GM19463 (cell line): ENCODE data around the gene KLHL17.
"Not testable (repeated sequence)": the region's sequence is repeated elsewhere in the genome, so short reads cannot be mapped to it uniquely, and the experiment has no call there.

ENCODE experiments used
- ATAC-seq: cut with Tn5 transposase; IDR thresholded peaks from one replicate; pipeline ENCODE4 v1.9.1; 2021; ENCODE audit warnings: mild to moderate bottlenecking, moderate library complexity; ENCODE audit not compliant: unreplicated experiment

KLHL17 gene

DNA sequence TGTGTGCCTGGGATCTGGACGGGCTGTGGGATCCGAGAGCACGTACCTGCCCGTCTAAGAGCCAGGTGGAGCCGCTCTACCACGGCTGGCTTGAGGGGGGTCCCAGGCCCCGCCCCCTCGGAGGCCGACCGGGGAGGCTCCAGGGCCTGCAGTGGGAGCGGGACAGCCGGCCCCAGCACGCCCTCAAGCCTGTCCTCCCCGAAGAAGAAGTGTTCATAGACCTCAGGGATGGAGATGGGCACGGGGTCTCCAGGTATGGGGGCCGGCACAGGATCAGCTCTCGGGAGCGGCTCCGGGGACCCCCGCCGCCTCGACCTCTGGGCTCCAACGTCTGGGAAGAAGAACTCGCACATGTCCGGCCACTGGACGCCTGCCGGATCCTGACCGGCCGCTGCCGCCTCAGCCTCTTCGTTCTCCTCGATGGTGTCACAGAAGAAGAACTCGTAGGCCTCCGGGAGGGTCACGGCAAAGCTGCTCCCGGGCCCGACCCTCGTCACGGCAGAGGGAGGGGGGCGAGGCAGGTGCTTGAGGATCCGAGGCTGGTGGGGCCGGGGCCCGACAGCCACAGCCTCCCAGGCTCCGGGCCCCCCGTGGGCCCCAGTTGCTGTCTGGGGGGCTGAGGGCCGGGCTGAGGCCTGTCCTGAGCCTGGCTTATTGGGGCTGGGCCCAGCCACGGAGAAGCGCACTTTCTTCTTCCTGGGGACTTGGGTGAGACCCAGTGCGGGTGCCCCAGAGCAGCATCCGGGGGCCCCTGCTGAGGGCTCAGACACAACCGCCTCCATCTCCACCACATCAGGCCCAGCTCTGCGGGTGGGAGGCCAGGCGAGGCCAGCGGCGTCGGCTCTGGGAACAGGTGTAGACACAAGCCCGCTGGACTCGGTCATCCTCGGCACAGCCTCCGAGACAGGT, 18.7 kb downstream of the KLHL17 start:
- ATAC-seq, result no peak

DNA sequence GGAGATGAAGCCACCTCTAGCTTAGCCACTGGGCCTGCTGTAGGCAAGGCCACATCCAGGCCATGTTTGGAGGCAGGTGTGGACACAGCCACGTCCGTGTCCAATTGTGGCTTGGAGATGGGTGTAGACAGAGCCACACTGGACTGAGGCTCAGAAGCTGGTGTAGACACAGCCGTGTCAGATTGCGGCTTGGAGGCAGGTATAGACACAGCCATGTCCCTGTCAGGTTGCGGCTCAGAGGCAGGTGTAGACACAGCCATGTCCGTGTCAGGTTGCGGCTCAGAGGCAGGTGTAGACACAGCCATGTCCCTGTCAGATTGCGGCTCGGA, 19.3 kb downstream of the KLHL17 start:
- ATAC-seq, result no peak

DNA sequence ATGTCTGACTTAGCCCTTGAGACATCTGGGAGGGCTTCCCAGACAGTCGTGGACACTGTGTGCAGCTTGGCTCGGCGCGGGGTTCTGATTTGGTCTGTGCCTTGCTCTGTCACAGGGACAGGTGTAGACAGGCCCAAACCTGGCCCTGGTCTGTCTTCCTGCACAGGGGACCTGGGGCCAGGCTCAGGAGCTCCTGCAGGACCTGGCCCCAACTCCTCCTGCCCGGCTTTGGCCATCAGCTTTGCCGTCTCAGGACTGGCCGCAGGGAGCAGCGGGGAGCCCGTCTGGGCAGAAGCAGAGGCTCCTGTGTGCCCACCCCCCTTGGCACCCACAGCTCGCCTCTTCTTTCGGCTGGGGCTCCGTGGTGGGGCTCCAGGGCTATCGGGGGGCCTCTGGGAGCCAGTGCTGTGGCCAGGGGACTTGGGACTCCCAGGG, 19.8 kb downstream of the KLHL17 start:
- ATAC-seq, result no peak

DNA sequence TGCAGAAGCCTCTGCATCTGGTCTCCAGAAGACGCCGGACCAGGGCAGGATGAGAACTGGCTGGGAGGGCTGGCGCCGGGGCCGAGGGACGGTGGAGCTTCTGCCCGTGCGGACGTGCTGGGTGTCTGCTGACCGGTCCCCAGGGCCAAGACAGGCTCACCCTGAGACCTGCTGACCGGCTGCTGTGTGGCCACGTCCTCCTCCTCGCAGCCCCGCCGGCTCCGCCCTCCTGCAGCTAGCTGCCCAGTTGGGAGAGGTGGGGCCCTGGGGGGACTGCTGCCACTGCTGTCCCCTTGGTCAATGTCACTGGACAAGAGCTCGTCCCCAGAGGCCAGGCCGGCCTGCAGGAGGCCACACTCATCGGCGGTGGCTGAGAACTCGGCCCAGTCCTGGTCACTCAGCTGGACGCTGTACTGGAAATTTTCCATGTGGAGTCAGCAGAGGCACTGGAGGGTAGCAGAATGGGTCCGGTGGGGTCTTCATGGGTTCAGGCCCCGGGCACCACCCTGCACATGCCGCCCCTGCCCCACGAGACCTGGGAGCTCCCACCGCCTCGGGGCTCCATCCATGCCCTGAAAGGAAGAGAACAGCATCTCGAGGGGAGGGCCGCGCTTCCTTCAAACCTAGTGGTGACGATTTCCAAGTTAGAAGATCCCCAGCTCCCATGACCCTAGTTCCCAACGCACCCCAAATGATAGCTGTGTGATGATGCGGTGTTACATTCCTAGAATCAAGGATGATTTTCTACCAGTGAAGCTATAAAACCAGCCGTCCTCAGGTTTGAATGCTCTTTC, 20.4 kb downstream of the KLHL17 start:
- no peak for ATAC-seq

GRCh38 chr1:981491-981954, 21.1 kb downstream of the KLHL17 start:
- ATAC-seq, result no peak

- ATAC-seq, result no peak
Observed at GRCh38 chr1:981955-982558, 21.7 kb downstream of the KLHL17 start, which contains the start of gene PERM1. PERM1 (minus strand) TSS chr1:982093; CDS start chr1:981029, 1,064 bp downstream.

- no peak for ATAC-seq
Observed at GRCh38 chr1:982765-983436, 22.5 kb downstream of the KLHL17 start.

DNA sequence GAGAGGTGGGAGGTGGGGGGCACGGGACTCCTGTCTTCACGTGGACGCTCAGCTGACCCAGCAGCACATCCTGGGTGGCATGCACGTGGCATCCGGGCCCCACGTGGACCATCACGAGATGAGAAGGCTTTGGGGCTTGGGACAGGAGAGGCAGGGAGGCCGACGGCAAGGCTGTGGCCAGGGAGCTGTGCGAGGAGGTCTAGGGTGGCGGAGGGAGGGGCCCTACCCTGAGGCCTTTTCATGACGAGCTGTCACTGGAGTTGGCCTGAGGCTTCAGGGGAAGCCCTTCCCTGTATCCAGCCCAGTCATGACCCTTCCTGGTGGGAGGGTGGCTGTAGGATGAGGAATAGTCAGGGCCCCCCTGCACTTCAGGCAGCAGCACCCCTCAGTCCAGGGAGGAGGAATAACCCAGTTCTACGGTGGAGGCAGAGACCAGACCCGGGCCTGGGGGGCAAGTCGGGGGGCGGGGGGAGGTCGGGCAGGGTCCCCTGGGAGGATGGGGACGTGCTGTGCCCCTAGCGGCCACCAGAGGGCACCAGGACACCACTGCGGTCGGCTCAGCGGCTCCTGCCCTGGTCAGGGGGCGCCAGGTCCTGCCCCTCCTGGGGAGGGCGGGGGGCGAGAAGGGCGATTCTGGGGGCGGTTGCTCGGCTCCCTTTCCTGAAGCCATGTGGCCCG, 23.6 kb downstream of the KLHL17 start:
- ATAC-seq, result no peak

GRCh38 chr1:984476-984814, 24.1 kb downstream of the KLHL17 start:
- ATAC-seq, result no peak

GRCh38 chr1:985126-985525, 24.7 kb downstream of the KLHL17 start:
- ATAC-seq, result no peak

- ATAC-seq, result not testable (repeated sequence)
Observed at GRCh38 chr1:988061-988460, 27.7 kb downstream of the KLHL17 start.

- not testable (repeated sequence) for ATAC-seq
Observed at GRCh38 chr1:991275-991674, 30.9 kb downstream of the KLHL17 start.

DNA sequence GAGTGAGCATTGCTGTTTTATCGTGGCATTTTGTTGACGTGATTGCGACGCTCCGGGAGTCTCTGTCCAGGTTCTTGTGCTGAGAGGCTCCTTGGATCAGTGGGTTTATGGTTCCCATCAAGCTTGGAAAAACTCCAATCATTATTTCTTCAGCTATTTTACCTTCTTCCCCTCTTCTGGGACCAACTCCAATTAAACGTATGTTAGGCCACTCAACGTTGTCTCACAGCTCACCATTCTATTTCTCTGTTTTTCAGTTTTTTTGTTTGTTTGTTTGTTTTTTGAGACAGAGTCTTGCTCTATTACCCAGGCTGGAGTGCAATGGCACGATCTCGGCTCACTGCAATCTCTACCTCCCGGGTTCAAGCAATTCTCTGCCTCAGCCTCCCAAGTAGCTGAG, 31.5 kb downstream of the KLHL17 start:
- ATAC-seq, result no peak

DNA sequence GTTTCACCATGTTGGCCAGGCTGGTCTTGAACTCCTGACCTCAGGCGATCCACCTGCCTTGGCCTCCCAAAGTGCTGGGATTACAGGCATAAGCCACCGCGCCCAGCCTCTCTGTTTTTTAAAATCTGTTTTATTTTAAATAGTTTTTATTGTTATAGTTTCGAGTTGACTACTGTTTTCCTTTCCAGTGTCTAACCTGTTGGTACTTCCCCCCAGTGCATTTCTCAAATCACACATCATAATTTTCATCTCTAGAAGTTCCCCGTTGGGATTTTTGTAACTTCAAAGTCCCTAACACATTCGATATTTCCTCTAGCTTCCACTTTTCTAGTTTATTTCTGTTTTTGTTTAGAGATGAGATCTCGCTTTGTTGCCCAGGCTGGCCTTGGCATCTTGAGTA, 32.0 kb downstream of the KLHL17 start:
- ATAC-seq, result no peak

- no peak for ATAC-seq
Observed at GRCh38 chr1:993379-993995, 33.1 kb downstream of the KLHL17 start.

- ATAC-seq, result not testable (repeated sequence)
Observed at GRCh38 chr1:994546-994945, 34.2 kb downstream of the KLHL17 start.

- no peak for ATAC-seq
Observed at GRCh38 chr1:995665-996633, 35.6 kb downstream of the KLHL17 start.

GRCh38 chr1:996851-997712, 36.7 kb downstream of the KLHL17 start:
- no peak for ATAC-seq
